Stimulated activated CD4-positive, alpha-beta T cell treated with anti-CD3 and anti-CD28 coated beads, Interleukin-1b, Interleukin-23, amount 100 ng/mL, for 4 hours (primary cell): ENCODE data around the gene KLHL30.
"Not testable (repeated sequence)": the region's sequence is repeated elsewhere in the genome, so short reads cannot be mapped to it uniquely, and the experiment has no call there.

Experiments used
- DNase-seq, 2 donors: peaks; one replicate each; pipeline ENCODE4 v3.0.0-alpha.2; 2020; ENCODE audit warnings: low read depth in 2 of 2

Gene KLHL30

GRCh38 chr2:238161291-238162051, 23.0 kb downstream of the KLHL30 start:
- DNase-seq = no peak

DNA sequence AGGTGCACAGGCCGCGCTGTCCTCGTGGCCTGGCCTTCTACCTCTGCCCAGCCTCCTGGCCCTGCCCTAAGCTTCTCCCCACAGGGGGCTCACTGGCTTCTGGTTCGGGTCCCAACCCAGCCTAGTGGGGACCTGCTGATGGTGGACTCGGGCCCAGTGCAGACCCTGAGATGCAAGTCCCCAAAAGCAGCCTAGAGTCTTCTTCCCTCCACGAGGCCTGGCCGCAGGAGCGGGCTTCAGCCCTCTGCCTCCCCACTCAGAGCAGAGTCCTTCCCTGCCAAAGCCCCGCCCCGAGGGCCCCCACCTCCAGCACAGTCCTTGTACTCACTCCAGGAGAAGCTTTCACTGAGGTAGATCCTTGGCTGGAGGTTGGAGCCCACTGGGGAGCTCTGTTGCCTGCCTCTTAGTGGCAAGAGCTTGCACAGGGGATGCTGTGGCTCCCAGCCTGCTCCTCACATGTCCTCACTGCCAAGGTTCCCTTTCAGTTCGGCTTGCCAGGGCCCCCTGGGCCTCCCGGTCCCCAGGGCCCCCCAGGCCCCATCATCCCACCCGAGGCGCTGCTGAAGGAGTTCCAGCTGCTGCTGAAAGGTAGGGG, 23.9 kb downstream of the KLHL30 start:
- no peak for DNase-seq

GRCh38 chr2:238162846-238163441, 24.5 kb downstream of the KLHL30 start:
- no peak for DNase-seq

DNA sequence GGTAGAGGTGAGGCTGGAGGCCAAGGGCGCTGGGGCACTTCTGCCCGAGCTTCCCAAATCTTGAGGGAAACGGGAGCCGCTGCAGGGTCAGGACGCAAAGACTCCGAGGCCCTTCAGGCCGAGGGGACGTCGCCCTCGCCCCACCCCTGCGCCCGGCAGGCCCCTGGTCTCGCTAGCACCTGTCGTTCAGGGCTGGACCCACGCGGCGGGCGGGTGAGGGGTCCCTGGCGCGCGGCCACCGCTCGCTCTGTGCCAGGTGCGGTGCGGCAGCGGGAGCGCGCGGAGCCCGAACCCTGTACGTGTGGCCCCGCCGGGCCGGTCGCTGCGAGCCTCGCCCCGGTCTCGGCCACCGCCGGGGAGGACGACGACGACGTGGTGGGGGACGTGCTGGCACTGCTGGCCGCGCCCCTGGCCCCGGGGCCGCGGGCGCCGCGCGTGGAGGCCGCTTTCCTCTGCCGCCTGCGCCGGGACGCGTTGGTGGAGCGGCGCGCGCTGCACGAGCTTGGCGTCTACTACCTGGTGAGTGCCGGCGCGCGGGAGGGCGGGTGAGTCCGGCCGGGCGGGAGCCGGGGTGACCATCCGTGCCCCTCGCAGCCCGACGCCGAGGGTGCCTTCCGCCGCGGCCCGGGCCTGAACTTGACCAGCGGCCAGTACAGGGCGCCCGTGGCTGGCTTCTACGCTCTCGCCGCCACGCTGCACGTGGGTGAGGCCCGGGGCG, 25.2 kb downstream of the KLHL30 start:
- no peak for DNase-seq

- no peak for DNase-seq
These were observed 26.4 kb downstream of the KLHL30 start for GRCh38 chr2:238164906-238165287.

DNA sequence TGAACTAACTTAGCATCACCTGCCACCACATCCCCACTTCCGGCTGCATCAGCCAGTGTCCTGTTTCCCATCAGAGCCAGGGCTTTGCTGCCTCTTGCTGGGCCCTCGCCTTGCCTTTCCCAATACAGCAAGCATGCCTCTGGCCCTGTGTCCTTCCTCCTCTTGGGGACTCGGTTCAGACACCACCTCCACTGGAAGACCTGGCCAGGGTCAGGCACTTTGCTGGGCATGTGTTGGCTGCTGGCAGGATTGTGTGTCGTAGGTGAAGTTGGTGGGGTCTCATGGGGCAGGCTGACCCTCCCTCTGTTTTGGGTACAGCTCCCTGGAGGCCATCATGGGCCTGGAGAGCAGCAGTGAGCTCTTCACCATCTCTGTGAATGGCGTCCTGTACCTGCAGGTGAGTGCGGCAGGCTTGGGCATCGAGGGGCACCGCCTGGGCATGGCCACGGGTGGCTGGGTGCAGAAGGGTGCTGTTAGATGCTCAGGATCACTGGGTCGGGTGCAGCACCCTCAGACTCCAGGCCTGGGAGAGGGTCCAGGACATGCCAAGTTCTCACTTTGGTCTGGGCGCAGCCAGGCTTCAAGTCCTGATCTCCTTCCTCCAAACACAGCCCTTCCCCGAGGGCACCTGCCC, 26.9 kb downstream of the KLHL30 start:
- DNase-seq = no peak

DNA sequence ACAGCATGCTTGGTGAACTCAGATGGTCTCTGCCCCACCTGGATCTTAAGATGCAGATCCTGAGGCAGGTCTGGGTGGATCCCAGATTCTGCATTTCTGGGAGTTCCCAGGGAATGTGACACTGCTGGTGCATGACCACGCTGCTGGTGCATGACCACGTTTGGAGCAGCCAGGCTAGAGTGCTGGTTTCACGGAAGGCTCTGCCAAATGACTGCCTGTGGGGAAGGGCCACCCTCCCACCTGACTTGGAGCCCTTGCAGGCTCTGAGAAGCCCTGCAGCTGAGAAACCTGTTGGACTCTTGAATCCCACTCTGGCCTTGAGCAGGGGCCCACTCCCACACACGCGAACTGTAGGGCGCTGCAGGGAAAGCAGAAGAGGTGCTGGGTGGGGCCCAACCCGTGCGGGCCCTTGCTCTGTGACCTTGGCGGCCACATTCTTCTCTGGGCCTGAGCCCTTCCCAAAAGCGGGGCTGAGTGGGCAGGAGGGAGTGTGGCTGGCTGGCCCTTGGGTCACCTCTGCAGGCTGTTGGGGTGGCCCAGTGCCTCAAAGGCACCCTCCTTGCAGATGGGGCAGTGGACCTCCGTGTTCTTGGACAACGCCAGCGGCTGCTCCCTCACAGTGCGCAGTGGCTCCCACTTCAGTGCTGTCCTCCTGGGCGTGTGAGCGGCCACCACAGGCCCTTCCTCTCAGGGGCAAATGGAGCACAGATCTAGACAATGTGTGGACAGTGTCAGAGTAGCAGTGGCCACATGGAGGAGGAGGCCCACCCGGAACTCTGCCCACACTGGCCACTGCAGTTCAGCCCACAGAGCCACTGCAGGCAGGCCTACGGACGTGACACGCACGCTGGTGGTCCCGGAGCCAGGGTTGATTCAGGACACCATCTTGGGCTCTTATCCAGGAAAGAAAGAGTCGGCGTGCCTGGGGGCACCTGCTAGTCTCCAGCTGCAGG, 28.2 kb downstream of the KLHL30 start:
- DNase-seq = no peak

- DNase-seq = no peak
These were observed 28.9 kb downstream of the KLHL30 start for GRCh38 chr2:238167344-238167715.

DNA sequence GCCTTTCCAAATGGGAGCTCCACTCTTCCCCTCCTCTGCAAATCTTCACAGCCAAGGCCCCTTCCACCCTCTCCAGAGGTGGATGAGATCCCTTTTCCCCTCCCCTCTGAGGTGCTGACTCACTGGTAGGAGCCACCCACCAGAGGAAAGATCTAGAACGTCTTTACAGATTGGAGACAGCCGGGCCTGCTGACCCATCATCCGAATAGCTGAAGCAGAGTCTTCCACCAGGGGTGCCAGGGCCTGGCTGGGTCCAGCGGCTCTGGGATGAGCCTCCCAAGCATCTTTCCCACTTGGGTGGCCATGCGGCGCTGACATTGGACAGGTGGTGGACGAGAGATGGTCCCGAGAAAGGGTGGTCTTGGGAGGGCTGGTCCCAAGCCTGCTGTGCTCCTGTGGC, 29.3 kb downstream of the KLHL30 start:
- no peak for DNase-seq

GRCh38 chr2:238168196-238169047, 30.0 kb downstream of the KLHL30 start:
- DNase-seq = no peak

- no peak for DNase-seq
These were observed 30.7 kb downstream of the KLHL30 start for GRCh38 chr2:238169048-238169707.

GRCh38 chr2:238169708-238170251, 31.3 kb downstream of the KLHL30 start:
- DNase-seq = no peak

GRCh38 chr2:238170386-238171071, 32.1 kb downstream of the KLHL30 start:
- no peak for DNase-seq

DNA sequence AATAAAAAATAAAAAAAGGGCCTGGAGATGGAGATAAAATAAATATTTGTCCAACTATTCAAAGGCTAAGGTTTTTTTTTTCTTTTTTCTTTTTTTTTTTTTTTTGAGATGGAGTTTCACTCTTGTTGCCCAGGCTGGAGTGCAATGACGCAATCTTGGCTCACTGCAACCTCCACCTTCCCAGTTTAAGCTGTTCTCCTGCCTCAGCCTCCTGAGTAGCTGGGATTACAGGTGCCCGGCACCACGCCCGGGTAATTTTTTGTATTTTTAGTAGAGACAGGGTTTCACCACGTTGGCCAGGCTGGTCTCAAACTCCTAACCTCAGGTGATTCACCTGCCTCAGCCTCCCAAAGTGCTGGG, 32.6 kb downstream of the KLHL30 start:
- not testable (repeated sequence) for DNase-seq

GRCh38 chr2:238171575-238172187, 33.2 kb downstream of the KLHL30 start:
- DNase-seq = no peak

GRCh38 chr2:238172439-238172838, 34.0 kb downstream of the KLHL30 start:
- no peak for DNase-seq

GRCh38 chr2:238173692-238174091, 35.2 kb downstream of the KLHL30 start:
- no peak for DNase-seq

DNA sequence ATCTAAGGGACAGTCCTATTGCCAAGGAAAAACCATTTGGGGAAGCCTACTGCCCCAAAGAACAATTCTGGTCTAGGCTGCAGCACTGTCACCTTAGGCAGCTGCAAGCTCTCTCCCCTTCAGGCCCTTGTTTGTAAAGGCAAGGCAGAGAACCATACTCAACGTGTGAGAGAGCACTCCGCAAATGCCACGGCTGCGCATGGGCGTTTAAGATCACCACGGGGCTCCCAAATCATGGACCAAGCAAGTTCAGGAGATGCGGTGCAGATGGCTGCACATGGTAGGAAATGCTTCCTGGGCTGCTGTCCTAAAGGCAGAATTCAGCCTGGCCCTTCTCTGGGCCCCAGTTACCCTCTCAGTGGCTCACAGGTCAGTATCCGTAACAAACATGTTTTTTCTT, 35.8 kb downstream of the KLHL30 start:
- no peak for DNase-seq
